T-helper 22 cell (primary cell): ENCODE results near the gene RSPRY1.
"Not testable (repeated sequence)": the region's sequence is repeated elsewhere in the genome, so short reads cannot be mapped to it uniquely, and the experiment has no call there.

ENCODE experiments used
- DNase-seq: peaks from one replicate; pipeline ENCODE4 v3.0.0-alpha.2; 2020; ENCODE audit warnings: low read depth

Gene RSPRY1

GRCh38 chr16:57186872-57187854 is 1.0 kb downstream of the RSPRY1 start:
- DNase-seq = no peak

- not testable (repeated sequence) for DNase-seq
Measured at GRCh38 chr16:57187902-57188710, 2.0 kb downstream of the RSPRY1 start.

GRCh38 chr16:57188711-57189002 is 2.5 kb downstream of the RSPRY1 start:
- no peak for DNase-seq

- DNase-seq = not testable (repeated sequence)
Measured at GRCh38 chr16:57189527-57189926, 3.4 kb downstream of the RSPRY1 start.

- no peak for DNase-seq
Measured at GRCh38 chr16:57190136-57190535, 4.0 kb downstream of the RSPRY1 start.

GRCh38 chr16:57191056-57191571 is 5.0 kb downstream of the RSPRY1 start:
- no peak for DNase-seq

GRCh38 chr16:57192146-57192545 is 6.0 kb downstream of the RSPRY1 start:
- no peak for DNase-seq

- DNase-seq = no peak
Measured at GRCh38 chr16:57192720-57193486, 6.8 kb downstream of the RSPRY1 start.

- DNase-seq = no peak
Measured at GRCh38 chr16:57194512-57194911, 8.4 kb downstream of the RSPRY1 start.

- DNase-seq = no peak
Measured at GRCh38 chr16:57196286-57196685, 10.2 kb downstream of the RSPRY1 start.

GRCh38 chr16:57196753-57197152 is 10.6 kb downstream of the RSPRY1 start:
- no peak for DNase-seq

- DNase-seq = not testable (repeated sequence)
Measured at GRCh38 chr16:57200321-57200720, 14.2 kb downstream of the RSPRY1 start.

GRCh38 chr16:57200926-57201325 is 14.8 kb downstream of the RSPRY1 start:
- not testable (repeated sequence) for DNase-seq

GRCh38 chr16:57202095-57202886 is 16.2 kb downstream of the RSPRY1 start:
- DNase-seq = no peak

- no peak for DNase-seq
Measured at GRCh38 chr16:57203451-57203850, 17.3 kb downstream of the RSPRY1 start.

- DNase-seq = no peak
Measured at GRCh38 chr16:57204675-57205074, 18.5 kb downstream of the RSPRY1 start.

- DNase-seq = no peak
Measured at GRCh38 chr16:57208926-57209325, 22.8 kb downstream of the RSPRY1 start.

- no peak for DNase-seq
Measured at GRCh38 chr16:57209780-57210179, 23.7 kb downstream of the RSPRY1 start.

GRCh38 chr16:57213462-57213861 is 27.3 kb downstream of the RSPRY1 start:
- DNase-seq = no peak

- DNase-seq = no peak
Measured at GRCh38 chr16:57216968-57217367, 30.8 kb downstream of the RSPRY1 start.

GRCh38 chr16:57223057-57223456 is 36.9 kb downstream of the RSPRY1 start:
- DNase-seq = no peak
